ENCODE results near the gene MARCO.
"Not testable (repeated sequence)": the region's sequence is repeated elsewhere in the genome, so short reads cannot be mapped to it uniquely, and the experiment has no call there.

MARCO gene

GRCh38 chr2:118978064-118978463 is 36.1 kb downstream of the MARCO start:
- no peak for DNase-seq

GRCh38 chr2:118979152-118979861 is 37.3 kb downstream of the MARCO start:
- no peak for DNase-seq

GRCh38 chr2:118980022-118980421 is 38.0 kb downstream of the MARCO start:
- DNase-seq: no peak

- no peak for DNase-seq
Observed at GRCh38 chr2:118980573-118980972, 38.6 kb downstream of the MARCO start.

- DNase-seq: no peak
Observed at GRCh38 chr2:118981632-118982031, 39.6 kb downstream of the MARCO start.

GRCh38 chr2:118982039-118982438 is 40.0 kb downstream of the MARCO start:
- no peak for DNase-seq

- DNase-seq: no peak
Observed at GRCh38 chr2:118983133-118983532, 41.1 kb downstream of the MARCO start.

GRCh38 chr2:118983915-118984314 is 41.9 kb downstream of the MARCO start:
- no peak for DNase-seq

- no peak for DNase-seq
Observed at GRCh38 chr2:118986738-118987137, 44.7 kb downstream of the MARCO start.

- no peak for DNase-seq
Observed at GRCh38 chr2:118987886-118988285, 45.9 kb downstream of the MARCO start.

- DNase-seq: no peak
Observed at GRCh38 chr2:118988706-118989105, 46.7 kb downstream of the MARCO start.

GRCh38 chr2:118989481-118989880 is 47.5 kb downstream of the MARCO start:
- no peak for DNase-seq

- no peak for DNase-seq
Observed at GRCh38 chr2:118990757-118991545, 49.0 kb downstream of the MARCO start.

- DNase-seq: no peak
Observed at GRCh38 chr2:118991554-118991953, 49.6 kb downstream of the MARCO start.

GRCh38 chr2:118992740-118993391 is 50.9 kb downstream of the MARCO start:
- DNase-seq: no peak

GRCh38 chr2:118993392-118993752 is 51.4 kb downstream of the MARCO start:
- no peak for DNase-seq

- no peak for DNase-seq
Observed at GRCh38 chr2:118994172-118994700, 52.2 kb downstream of the MARCO start.

- DNase-seq: no peak
Observed at GRCh38 chr2:118994778-118995177, 52.8 kb downstream of the MARCO start.

- not testable (repeated sequence) for DNase-seq
Observed at GRCh38 chr2:119003856-119004255, 61.9 kb downstream of the MARCO start.

- no peak for DNase-seq
Observed at GRCh38 chr2:119004602-119005001, 62.6 kb downstream of the MARCO start.

GRCh38 chr2:119005051-119005450 is 63.1 kb downstream of the MARCO start:
- no peak for DNase-seq

- DNase-seq: no peak
Observed at GRCh38 chr2:119005555-119005954, 63.6 kb downstream of the MARCO start.

- DNase-seq: no peak
Observed at GRCh38 chr2:119006441-119006840, 64.4 kb downstream of the MARCO start.

GRCh38 chr2:119008108-119008507 is 66.1 kb downstream of the MARCO start:
- DNase-seq: no peak
